Measurements from ENCODE around the gene SERPINH1.
"Not testable (repeated sequence)": the region's sequence is repeated elsewhere in the genome, so short reads cannot be mapped to it uniquely, and the experiment has no call there.

SERPINH1 gene

GRCh38 chr11:75578977-75579376, 16.9 kb downstream of the SERPINH1 start:
- DNase-seq = no peak

- DNase-seq = no peak
Observed at GRCh38 chr11:75579841-75580240, 17.8 kb downstream of the SERPINH1 start.

- DNase-seq = no peak
Observed at GRCh38 chr11:75582506-75582894, 20.4 kb downstream of the SERPINH1 start.

- DNase-seq = peak; percentile 22
Observed at GRCh38 chr11:75582895-75583717, 21.1 kb downstream of the SERPINH1 start.

GRCh38 chr11:75583718-75584658, 21.9 kb downstream of the SERPINH1 start:
- DNase-seq = no peak

GRCh38 chr11:75584659-75585292, 22.7 kb downstream of the SERPINH1 start:
- DNase-seq = not testable (repeated sequence)

GRCh38 chr11:75585293-75585670, 23.2 kb downstream of the SERPINH1 start:
- no peak for DNase-seq

- no peak for DNase-seq
Observed at GRCh38 chr11:75586395-75586794, 24.3 kb downstream of the SERPINH1 start.

- DNase-seq = no peak
Observed at GRCh38 chr11:75588051-75588481, 26.0 kb downstream of the SERPINH1 start.

GRCh38 chr11:75589051-75589450, 27.0 kb downstream of the SERPINH1 start:
- DNase-seq = no peak

- DNase-seq = no peak
Observed at GRCh38 chr11:75589933-75590332, 27.9 kb downstream of the SERPINH1 start.

GRCh38 chr11:75591371-75591770, 29.3 kb downstream of the SERPINH1 start:
- DNase-seq = no peak

GRCh38 chr11:75591966-75592365, 29.9 kb downstream of the SERPINH1 start:
- no peak for DNase-seq

- DNase-seq = no peak
Observed at GRCh38 chr11:75592715-75593114, 30.7 kb downstream of the SERPINH1 start.

- DNase-seq = no peak
Observed at GRCh38 chr11:75593286-75593915, 31.3 kb downstream of the SERPINH1 start.

- DNase-seq = no peak
Observed at GRCh38 chr11:75594211-75594610, 32.2 kb downstream of the SERPINH1 start.

- no peak for DNase-seq
Observed at GRCh38 chr11:75595429-75595828, 33.4 kb downstream of the SERPINH1 start.

GRCh38 chr11:75596914-75597313, 34.9 kb downstream of the SERPINH1 start:
- no peak for DNase-seq

- DNase-seq = no peak
Observed at GRCh38 chr11:75597636-75598035, 35.6 kb downstream of the SERPINH1 start.

GRCh38 chr11:75598264-75598663, 36.2 kb downstream of the SERPINH1 start:
- DNase-seq = no peak

- DNase-seq = no peak
Observed at GRCh38 chr11:75598900-75599299, 36.8 kb downstream of the SERPINH1 start.

GRCh38 chr11:75600356-75600755, 38.3 kb downstream of the SERPINH1 start:
- no peak for DNase-seq

- no peak for DNase-seq
Observed at GRCh38 chr11:75601494-75601893, 39.4 kb downstream of the SERPINH1 start.
